Ascending aorta (tissue), 2 donors: ENCODE measurements around the gene ZNF697. TPM values are rescaled to one million over a fixed set of nuclear protein-coding genes. Genes with fewer than 3 reads are reported as not detected.
"Not testable (repeated sequence)": the region's sequence is repeated elsewhere in the genome, so short reads cannot be mapped to it uniquely, and the experiment has no call there.

Source experiments
- DNase-seq, 2 donors: peaks; one replicate each; pipeline ENCODE4 v3.0.0-alpha.2; 2019; ENCODE audit warnings: low spot score in 2 of 2
- H3K27ac ChIP-seq, 2 donors: fragments of 200-600 bp; sonication (generic); one replicate each; pipeline ENCODE4 v1.5.1; 2016 to 2017; ENCODE audit warnings: mild to moderate bottlenecking in 1 of 2
- H3K27me3 ChIP-seq: fragments of 200-600 bp; sonication (generic); one replicate; pipeline ENCODE4 v1.5.1; 2017
- H3K36me3 ChIP-seq, 2 donors: fragments of 200-600 bp; sonication (generic); one replicate each; pipeline ENCODE4 v1.5.1; 2016
- H3K4me1 ChIP-seq, 2 donors: fragments of 200-600 bp; sonication (generic); one replicate each; pipeline ENCODE4 v1.5.1; 2016 to 2017; ENCODE audit warnings: mild to moderate bottlenecking in 1 of 2
- H3K4me3 ChIP-seq, 2 donors: fragments of 200-600 bp; sonication (generic); one replicate each; pipeline ENCODE4 v1.5.1; 2016 to 2017; ENCODE audit warnings: mild to moderate bottlenecking in 1 of 2
- H3K9me3 ChIP-seq, 2 donors: fragments of 200-600 bp; sonication (generic); one replicate each; pipeline ENCODE4 v1.5.1; 2016
- CTCF ChIP-seq, 3 experiments: fragments of 200-600 bp in 2 of 3; fragments of 450-650 bp in 1 of 3; sonication (generic) in 2 of 3; IDR thresholded peaks; one replicate each; pipeline ENCODE4 v1.5.1; 2016 to 2019; ENCODE audit warnings: antibody characterized with exemption in 3 of 3, mild to moderate bottlenecking in 1 of 3, moderate library complexity in 1 of 3
- intact Hi-C: fragments of 100-400 bp; cut with DNase I; formaldehyde crosslinking; loops from one replicate; pipeline ENCODE4 v1.15.1; 2023
- total RNA-seq: library from RNA; depleted of rRNA; stranded (reverse); fragments of >200 nt; gene quantifications from one replicate; pipeline ENCODE4 v1.1.0, GENCODE V29; 2016

The ZNF697 gene
- total RNA-seq: 0.11 TPM

GRCh38 chr1:119647734-119648619 lies at the start of gene ZNF697:
Gene ZNF697, minus strand, starts transcription at chr1:119648266. Its CDS starts 22,166 bp downstream, at chr1:119626100.
- Histone ChIP-seq H3K36me3 (no peaks in the 10 kb centered on the region), H3K27ac (peak within 1 kb of the TSS; percentile 87 to 95), H3K9me3 (no peaks in the 10 kb centered on the region), H3K27me3 (no peaks in the 10 kb centered on the region), H3K4me3 (peak within 1 kb of the TSS; percentile 90 to 96), H3K4me1 (peaks cover 0 to 4% of the 10 kb centered on the region in 2 donors)
- intact Hi-C loops: loop anchor here (1.0 kb wide), 2 partner anchors 17 to 34 kb away; no protein-coding TSS in a partner anchor
- TF ChIP-seq CTCF (IDR thresholded peaks at IDR 0.05): peak in 2 of 3 experiments; percentile 7 to 48
- DNase-seq: peak; percentile 86 to 98

GRCh38 chr1:119697598-119697997 lies 49.5 kb upstream of the ZNF697 start:
- no peak overlapping the region for H3K27ac ChIP-seq
- no peaks in the 10 kb centered on the region for H3K27me3 ChIP-seq
- no peaks in the 10 kb centered on the region for H3K36me3 ChIP-seq
- H3K4me1 ChIP-seq: no peaks in the 10 kb centered on the region
- H3K9me3 ChIP-seq: no peaks in the 10 kb centered on the region
- intact Hi-C loops: no loop called here
- no peak for TF ChIP-seq CTCF (IDR thresholded peaks at IDR 0.05)
- no peak for DNase-seq
- no peak overlapping the region for H3K4me3 ChIP-seq

GRCh38 chr1:119696863-119697262 lies 48.8 kb upstream of the ZNF697 start:
- intact Hi-C loops, DNase-seq, H3K36me3 ChIP-seq: not testable (repeated sequence)

GRCh38 chr1:119689511-119689910 lies 41.4 kb upstream of the ZNF697 start:
- intact Hi-C loops: no loop called here
- no peak for DNase-seq
- no peaks in the 10 kb centered on the region for H3K36me3 ChIP-seq

More at GRCh38 chr1:119696863-119697262, 48.8 kb upstream of the ZNF697 start:
- H3K9me3 ChIP-seq, H3K27ac ChIP-seq, H3K4me3 ChIP-seq, H3K4me1 ChIP-seq, H3K27me3 ChIP-seq: not testable (repeated sequence)

GRCh38 chr1:119688810-119689209 lies 40.7 kb upstream of the ZNF697 start:
- Histone ChIP-seq H3K9me3 (no peaks in the 10 kb centered on the region), H3K36me3 (no peaks in the 10 kb centered on the region), H3K27me3 (no peaks in the 10 kb centered on the region), H3K4me1 (no peaks in the 10 kb centered on the region), H3K4me3 (no peak overlapping the region), H3K27ac (no peak overlapping the region)
- intact Hi-C loops: no loop called here
- DNase-seq: no peak
- no peak for TF ChIP-seq CTCF (IDR thresholded peaks at IDR 0.05)

More at GRCh38 chr1:119689511-119689910, 41.4 kb upstream of the ZNF697 start:
- no peaks in the 10 kb centered on the region for H3K27me3 ChIP-seq
- no peak overlapping the region for H3K4me3 ChIP-seq
- H3K27ac ChIP-seq: no peak overlapping the region
- H3K4me1 ChIP-seq: no peaks in the 10 kb centered on the region
- H3K9me3 ChIP-seq: no peaks in the 10 kb centered on the region
- TF ChIP-seq CTCF (IDR thresholded peaks at IDR 0.05): no peak

- DNase-seq: no peak
- Histone ChIP-seq H3K4me1 (no peaks in the 10 kb centered on the region), H3K4me3 (no peak overlapping the region), H3K27me3 (no peaks in the 10 kb centered on the region), H3K9me3 (no peaks in the 10 kb centered on the region), H3K36me3 (no peaks in the 10 kb centered on the region), H3K27ac (no peak overlapping the region)
- no peak for TF ChIP-seq CTCF (IDR thresholded peaks at IDR 0.05)
- intact Hi-C loops: no loop called here
Observed at GRCh38 chr1:119687434-119688079, 39.5 kb upstream of the ZNF697 start.
